ENCODE measurements around the gene NEDD4L.

NEDD4L gene

DNA sequence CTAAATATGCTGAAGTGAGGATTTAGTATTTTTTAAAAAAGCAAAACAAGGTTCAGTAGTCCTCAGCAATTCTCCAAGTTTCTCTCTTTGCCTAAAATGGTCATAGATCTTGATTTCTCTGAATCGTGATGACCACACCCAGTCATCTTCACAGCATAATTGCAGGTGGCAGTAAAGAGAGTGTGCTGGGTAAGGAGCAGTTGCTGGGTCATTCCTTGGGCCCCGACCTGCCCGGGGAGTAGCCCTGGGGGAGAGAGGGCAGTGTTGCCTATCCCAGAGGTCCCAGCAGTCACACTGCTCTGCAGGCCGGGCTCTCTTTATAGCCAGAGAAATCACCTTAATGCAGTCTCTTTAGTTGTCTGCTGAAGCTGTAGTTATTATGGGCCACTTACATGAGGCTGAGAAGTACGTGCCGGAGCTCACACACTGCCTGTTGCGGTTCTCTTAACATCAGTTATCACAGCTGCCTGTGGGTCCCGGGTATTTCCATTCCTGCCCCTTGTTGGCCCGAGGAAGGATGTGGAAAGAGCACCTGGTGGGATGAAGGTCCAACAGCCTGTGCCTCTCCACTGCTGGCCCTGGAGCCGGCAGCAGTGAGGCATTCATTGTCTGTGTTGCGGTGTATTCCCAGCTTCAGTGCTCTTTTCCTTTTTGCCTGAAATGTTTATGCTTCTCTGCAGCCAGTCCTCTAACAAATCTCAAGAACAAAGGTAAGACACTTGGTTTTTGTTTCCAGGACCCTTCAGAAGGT is 354.8 kb downstream of the NEDD4L start:
- DNase-seq (ENCODE audit: low read depth) = no peak

- no peak for DNase-seq (ENCODE audit: low read depth)
These were observed 356.4 kb downstream of the NEDD4L start for GRCh38 chr18:58400331-58400870.

DNA sequence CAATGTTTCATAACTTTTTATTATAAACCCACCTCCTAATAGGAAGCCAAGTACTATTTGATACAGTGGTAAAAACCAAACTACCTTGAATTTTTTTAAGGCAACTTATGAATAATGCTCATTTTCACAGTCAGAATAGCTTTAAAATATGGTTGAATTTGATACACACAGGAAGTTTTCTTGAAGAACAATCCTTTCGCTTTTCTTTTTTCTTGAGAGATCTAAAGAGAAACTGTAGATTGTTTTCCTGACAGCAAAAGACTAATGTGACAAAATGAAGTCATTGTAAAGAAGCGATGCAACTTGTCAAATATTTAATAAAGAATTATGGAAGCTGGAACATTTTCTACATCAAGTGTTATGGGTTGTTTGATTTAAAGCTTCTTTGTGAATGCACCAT is 357.2 kb downstream of the NEDD4L start:
- no peak for DNase-seq (ENCODE audit: low read depth)

DNA sequence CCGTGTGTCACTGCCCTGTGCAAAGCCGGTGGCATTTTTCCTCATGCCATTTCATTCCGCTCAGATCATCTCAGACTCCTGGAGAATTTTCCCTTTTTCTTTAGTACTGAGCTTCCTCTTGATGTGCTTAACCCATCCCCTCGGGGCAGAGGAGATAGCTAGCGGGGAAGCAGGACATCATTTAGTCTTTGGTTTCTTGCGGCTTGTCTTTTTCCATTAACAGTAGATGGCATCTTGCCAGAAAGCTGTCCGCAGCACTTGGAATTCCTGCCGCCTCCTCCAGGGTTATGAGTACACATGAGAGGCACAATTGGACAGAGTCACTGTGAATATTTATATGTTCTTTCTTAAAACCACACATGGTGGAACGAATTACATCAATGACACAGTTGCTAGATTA is 358.2 kb downstream of the NEDD4L start:
- no peak for DNase-seq (ENCODE audit: low read depth)

DNA sequence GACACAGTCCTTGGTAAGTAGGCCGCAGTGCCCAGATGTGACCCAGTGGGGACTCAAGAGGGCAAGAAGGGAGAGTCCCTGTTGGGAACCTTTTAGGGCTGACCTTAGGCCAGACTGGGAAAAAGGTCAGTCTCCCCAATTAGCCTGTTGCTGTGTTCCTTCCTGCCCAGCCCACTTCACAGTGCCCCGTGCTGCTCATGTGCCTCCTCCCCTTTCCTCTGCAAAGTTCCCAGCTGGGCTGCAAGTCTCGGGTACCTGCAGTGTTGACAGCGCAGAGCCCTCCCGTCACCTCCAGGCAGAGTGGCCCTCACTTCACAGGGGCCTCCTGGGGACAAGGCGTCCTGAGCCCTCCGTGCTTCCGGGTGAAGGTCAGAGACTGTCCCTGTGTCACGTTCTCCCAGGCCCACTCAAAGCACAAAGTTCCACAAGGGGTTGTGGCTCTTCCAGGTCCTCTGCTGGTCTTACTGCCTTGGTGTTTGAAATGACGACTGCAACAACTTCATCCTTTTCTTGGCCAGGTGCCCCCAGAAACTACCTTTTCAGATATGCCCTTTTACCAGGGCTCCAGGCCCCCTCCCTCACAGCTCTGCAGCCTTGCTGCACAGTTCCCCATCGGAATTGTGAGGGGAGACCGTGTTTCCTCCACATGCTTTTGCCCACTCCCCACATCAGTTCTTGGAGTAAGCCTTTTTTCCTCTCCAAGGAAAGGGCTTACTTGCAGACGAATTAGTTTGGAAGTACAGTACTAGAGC is 359.1 kb downstream of the NEDD4L start:
- no peak for DNase-seq (ENCODE audit: low read depth)

DNA sequence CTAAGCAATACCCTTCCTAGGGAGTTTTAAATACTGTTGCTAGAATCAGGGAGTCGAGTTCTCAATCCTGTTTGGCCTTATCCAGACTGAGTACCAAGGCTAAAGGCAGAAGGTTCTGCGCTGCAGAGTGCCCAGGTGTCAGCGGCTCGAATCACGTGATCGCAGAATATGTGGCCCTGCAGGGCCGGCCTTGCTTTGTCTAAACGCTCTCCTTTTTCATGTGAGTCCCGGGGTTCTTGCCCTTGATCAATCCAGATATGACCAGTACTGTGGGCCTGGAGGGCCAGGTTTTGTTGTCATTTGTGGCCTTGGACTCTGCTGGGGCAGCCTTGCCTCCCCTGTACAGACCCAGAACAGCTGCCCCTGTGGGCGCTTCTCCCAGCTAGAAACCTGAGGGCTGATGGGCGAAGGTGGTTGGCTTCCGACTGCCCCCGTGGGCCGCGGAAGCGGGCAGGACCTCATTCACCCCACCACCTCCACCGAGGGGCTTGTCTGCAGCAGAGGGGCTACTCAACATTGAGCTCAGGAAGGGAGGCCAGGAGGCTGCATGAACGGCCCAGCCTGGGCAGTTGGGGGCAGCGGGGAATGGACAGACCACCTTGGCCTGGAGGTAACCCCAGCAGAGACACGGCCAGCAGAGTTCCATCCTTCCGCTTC is 359.9 kb downstream of the NEDD4L start:
- DNase-seq (ENCODE audit: low read depth) = no peak

GRCh38 chr18:58405107-58405898 is 361.3 kb downstream of the NEDD4L start:
- DNase-seq (ENCODE audit: low read depth) = no peak

DNA sequence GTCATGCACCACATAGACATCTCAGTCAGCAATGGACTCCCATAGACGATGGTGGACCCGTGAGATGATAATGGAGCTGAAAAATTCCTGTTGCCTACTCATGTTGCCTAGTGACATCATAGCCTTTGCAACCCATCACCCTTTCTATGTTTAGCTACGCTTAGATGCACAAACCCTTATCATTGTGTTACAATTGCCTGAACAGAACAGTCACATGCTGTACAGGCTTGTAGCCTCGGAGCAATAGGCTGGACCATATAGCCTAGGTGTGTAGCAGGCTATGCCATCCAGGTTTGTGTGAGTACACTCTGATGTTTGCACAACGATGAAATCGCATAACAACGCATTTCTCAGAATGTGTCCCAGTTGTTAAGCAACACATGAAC is 363.2 kb downstream of the NEDD4L start:
- no peak for DNase-seq (ENCODE audit: low read depth)

GRCh38 chr18:58407649-58408407 is 363.8 kb downstream of the NEDD4L start:
- DNase-seq (ENCODE audit: low read depth) = no peak

DNA sequence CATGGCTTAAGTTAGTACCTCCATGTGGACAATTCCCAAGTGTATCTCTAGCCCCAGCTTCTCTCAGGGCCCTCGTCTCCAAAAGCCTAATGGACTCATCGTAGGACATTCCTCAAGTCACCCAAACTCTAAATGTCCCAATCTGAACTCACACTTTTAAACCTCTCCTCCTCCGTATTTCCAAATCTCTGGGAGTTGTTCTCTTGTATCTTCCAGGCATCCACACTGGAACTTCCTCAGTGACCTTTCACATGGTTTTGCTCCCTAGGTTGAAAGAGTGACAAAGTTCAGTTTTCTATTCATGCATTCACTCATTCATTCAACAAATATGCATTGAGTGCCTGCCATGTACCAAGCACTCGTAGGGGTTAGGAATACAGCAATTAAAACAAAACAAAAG is 364.6 kb downstream of the NEDD4L start:
- no peak for DNase-seq (ENCODE audit: low read depth)

GRCh38 chr18:58409802-58410445 is 365.9 kb downstream of the NEDD4L start:
- DNase-seq (ENCODE audit: low read depth) = no peak

GRCh38 chr18:58411323-58411722 is 367.3 kb downstream of the NEDD4L start:
- no peak for DNase-seq (ENCODE audit: low read depth)

- DNase-seq (ENCODE audit: low read depth) = no peak
These were observed 369.0 kb downstream of the NEDD4L start for GRCh38 chr18:58412844-58413666.

DNA sequence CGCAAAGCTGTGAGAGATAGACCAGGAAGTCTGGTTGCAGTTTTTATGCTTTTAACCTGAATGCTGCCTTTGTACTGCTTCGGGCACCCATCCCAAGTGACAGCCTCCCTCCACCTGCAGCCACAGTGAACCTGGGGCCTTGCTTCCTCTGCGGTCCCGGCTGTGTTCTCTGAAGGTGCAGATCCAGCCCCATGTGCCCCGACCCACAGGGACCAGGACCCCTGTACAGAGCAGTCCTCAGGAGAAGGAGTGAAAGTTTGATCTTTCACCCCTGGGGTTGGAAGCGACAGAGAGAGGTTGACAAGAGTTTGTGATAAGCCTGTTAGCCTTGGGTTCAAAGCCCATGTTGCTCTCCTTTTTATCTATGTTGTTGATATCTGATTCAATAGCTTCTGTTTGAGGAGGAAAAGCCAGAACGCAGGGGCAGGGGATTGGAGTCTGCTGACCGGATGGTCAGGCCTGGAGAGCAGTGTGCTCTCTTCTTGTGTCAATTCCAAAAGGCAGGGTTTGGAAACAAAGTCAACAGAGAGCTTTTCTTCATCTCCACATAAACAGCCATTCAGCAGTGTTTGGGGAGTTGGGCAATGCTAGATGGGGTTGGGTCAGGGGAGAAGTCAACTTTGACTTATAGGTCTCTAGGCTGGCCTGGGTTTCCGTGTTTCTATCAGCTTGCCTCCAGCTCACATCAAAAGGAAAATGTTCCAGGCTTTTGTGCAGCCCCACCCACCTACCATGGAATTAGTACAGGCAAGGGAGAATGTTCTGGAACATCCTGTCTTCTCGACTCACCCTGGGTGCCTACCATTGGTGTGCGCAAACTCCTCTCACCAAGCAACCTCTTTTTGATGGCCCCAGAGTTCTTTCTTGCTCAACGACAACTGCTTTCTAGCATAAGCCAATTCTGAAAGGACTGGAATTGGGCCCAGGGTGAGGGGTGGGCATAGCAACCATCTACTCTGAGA is 369.9 kb downstream of the NEDD4L start:
- no peak for DNase-seq (ENCODE audit: low read depth)

DNA sequence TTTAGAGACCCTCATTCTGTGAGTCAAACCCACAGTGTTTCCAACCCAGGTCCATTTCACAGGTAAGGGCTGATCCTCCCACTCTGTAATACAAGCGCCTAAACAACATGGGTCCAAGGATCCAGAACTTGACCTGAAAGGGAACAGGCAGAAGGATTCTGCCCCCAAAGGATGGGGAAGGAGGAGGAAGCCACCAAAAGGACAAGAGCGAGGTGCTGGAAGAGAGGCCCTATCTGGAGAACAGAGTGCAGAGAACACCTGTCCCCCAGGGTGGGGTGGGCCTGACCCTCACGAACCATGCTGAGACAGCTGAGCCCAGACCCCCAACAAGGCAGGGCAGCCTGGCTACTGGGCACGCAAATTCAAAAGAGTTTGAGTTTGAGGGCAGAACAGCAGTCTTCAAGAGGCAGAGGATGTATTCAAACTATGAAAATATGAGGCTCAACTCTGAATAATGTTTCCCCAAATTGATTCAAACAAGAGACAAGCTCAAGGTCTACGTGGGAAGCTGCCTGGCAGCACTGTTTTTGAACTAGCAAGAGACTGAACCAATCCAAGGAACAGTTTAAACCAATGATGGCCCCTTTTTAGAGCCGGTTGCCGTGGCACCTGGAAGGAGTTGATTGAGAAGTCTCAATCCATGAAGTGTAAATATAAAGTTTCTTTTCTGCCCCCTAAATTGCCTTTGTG is 372.1 kb downstream of the NEDD4L start:
- no peak for DNase-seq (ENCODE audit: low read depth)

DNA sequence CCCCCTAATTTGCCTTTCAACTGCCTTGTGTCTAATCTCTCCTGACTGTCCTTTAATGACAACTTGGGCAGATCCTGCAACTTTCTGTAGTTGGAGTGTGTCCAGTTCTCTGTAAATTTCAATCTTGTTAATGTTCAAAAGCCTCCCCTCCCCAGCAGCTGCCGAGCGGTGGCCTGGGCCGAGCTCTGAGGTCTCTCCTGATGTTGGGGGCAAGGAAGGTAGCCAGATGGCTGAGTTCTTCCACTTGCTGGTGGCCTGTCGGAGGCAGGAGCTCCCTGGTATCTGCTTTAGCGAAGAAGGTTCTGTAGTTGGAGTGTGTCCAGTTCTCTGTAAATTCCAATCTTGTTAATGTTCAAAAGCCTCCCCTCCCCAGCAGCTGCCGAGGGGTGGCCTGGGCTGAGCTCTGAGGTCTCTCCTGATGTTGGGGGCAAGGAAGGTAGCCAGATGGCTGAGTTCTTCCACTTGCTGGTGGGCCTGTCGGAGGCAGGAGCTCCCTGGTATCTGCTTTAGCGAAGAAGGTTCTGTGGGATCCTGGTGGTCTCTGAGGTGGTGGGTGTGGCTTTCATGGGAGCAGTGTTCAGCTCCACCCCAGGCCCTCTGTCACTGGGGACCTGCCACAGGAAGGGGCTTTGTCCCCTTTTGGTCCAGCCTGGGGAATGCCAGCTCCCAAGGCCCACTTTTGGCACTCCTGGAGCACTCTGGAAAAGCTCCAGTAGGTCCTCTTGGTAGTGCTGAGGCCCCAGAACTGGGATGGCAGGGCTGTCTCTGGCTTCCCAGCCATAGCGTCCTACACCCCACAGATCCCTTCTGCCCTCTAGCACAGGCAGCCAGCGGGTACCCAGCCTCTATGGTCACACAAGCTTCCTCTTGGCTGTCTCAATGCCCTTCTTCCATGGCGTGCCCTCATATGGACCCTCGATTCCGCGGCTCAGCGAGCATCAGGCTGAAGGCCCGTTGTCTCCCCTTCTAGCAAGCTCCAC is 373.0 kb downstream of the NEDD4L start:
- peak; percentile 56 for DNase-seq (ENCODE audit: low read depth)

DNA sequence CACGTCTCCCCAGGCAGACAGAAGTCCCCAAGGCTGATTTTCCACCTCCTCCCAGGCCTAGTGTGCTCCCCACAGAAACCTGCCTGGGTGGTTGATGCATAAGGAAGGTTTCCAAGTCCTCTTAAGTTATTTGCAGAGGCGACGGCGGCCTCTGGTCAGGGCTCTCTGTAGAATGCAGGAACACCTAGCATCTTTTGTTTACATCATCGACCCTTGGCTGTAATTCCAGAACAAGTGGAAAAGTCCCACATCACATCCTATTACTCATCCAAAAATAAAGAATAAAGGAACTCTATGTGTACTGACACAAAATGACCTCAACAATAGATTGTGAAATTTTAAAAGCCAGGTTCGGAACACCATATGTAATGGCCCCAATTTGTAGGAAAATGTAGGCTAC is 373.7 kb downstream of the NEDD4L start:
- no peak for DNase-seq (ENCODE audit: low read depth)

Data from HS-27A (cell line).